Measurements from ENCODE around the gene HINT3. TPM values are rescaled to one million over a fixed set of nuclear protein-coding genes. Genes with fewer than 3 reads are reported as not detected.
A peak's percentile ranks its signal among the peaks of the same experiment; 100 is the strongest.

The HINT3 gene
- total and polyA plus RNA-seq, 9 donors, result 22.4 to 31.1 (median 27.0) TPM

GRCh38 chr6:125919618-125920017 is 37.0 kb upstream of the HINT3 start:
- H3K27ac ChIP-seq (ENCODE audit: low read length), result peak overlapping the region; percentile 60
- DNase-seq, result no peak
- peaks cover 6% of the 10 kb centered on the region for H3K4me1 ChIP-seq (ENCODE audit: control insufficient read depth, insufficient read depth, low read length)
- peaks cover 11% of the 10 kb centered on the region for H3K36me3 ChIP-seq (ENCODE audit: control insufficient read depth, insufficient read depth, low read length)
- no peaks in the 10 kb centered on the region for H3K27me3 ChIP-seq (ENCODE audit: control insufficient read depth, insufficient read depth, low read length)
- no CpG with 5 or more reads among the region's 3 CpGs for WGBS (ENCODE audit: insufficient coverage)
- H3K4me3 ChIP-seq (ENCODE audit: low read length), result no peak overlapping the region
- H3K9me3 ChIP-seq (replicated peaks; ENCODE audit: control insufficient read depth, low read depth, low read length), result no peaks in the 10 kb centered on the region

- Histone ChIP-seq H3K9me3 (replicated peaks; ENCODE audit: control insufficient read depth, low read depth, low read length) (no peaks in the 10 kb centered on the region), H3K4me1 (ENCODE audit: control insufficient read depth, insufficient read depth, low read length) (peaks cover 6% of the 10 kb centered on the region), H3K36me3 (ENCODE audit: control insufficient read depth, insufficient read depth, low read length) (peaks cover 11% of the 10 kb centered on the region), H3K4me3 (ENCODE audit: low read length) (no peak overlapping the region), H3K27me3 (ENCODE audit: control insufficient read depth, insufficient read depth, low read length) (no peaks in the 10 kb centered on the region), H3K27ac (ENCODE audit: low read length) (no peak overlapping the region)
- WGBS (ENCODE audit: insufficient coverage), result 97% methylated on average over 8 of the region's 8 CpGs
- no peak for DNase-seq
These were observed 34.2 kb upstream of the HINT3 start for GRCh38 chr6:125922322-125922860.

- Histone ChIP-seq H3K27ac (ENCODE audit: low read length) (no peak overlapping the region), H3K4me3 (ENCODE audit: low read length) (no peak overlapping the region), H3K36me3 (ENCODE audit: control insufficient read depth, insufficient read depth, low read length) (peaks cover 11% of the 10 kb centered on the region), H3K27me3 (ENCODE audit: control insufficient read depth, insufficient read depth, low read length) (no peaks in the 10 kb centered on the region), H3K4me1 (ENCODE audit: control insufficient read depth, insufficient read depth, low read length) (peaks cover 3% of the 10 kb centered on the region), H3K9me3 (replicated peaks; ENCODE audit: control insufficient read depth, low read depth, low read length) (no peaks in the 10 kb centered on the region)
- no CpG with 5 or more reads among the region's 4 CpGs for WGBS (ENCODE audit: insufficient coverage)
- DNase-seq, result no peak
These were observed 33.1 kb upstream of the HINT3 start for GRCh38 chr6:125923366-125923877.

GRCh38 chr6:125924169-125924568 is 32.4 kb upstream of the HINT3 start:
- Histone ChIP-seq H3K36me3 (ENCODE audit: control insufficient read depth, insufficient read depth, low read length) (peaks cover 11% of the 10 kb centered on the region), H3K4me1 (ENCODE audit: control insufficient read depth, insufficient read depth, low read length) (peaks cover 2% of the 10 kb centered on the region), H3K4me3 (ENCODE audit: low read length) (no peak overlapping the region), H3K27me3 (ENCODE audit: control insufficient read depth, insufficient read depth, low read length) (no peaks in the 10 kb centered on the region), H3K9me3 (replicated peaks; ENCODE audit: control insufficient read depth, low read depth, low read length) (no peaks in the 10 kb centered on the region), H3K27ac (ENCODE audit: low read length) (no peak overlapping the region)
- WGBS (ENCODE audit: insufficient coverage), result 100% methylated on average over 1 of the region's 2 CpGs
- DNase-seq, result no peak

GRCh38 chr6:125924697-125925358 is 31.7 kb upstream of the HINT3 start:
- no peak overlapping the region for H3K27ac ChIP-seq (ENCODE audit: low read length)
- H3K4me3 ChIP-seq (ENCODE audit: low read length), result no peak overlapping the region
- H3K36me3 ChIP-seq (ENCODE audit: control insufficient read depth, insufficient read depth, low read length), result peaks cover 11% of the 10 kb centered on the region
- DNase-seq, result no peak
- WGBS (ENCODE audit: insufficient coverage), result 80% methylated on average over 1 of the region's 2 CpGs
- no peaks in the 10 kb centered on the region for H3K9me3 ChIP-seq (replicated peaks; ENCODE audit: control insufficient read depth, low read depth, low read length)
- H3K4me1 ChIP-seq (ENCODE audit: control insufficient read depth, insufficient read depth, low read length), result no peaks in the 10 kb centered on the region
- no peaks in the 10 kb centered on the region for H3K27me3 ChIP-seq (ENCODE audit: control insufficient read depth, insufficient read depth, low read length)

GRCh38 chr6:125926711-125927110 is 29.9 kb upstream of the HINT3 start:
- no CpG with 5 or more reads among the region's 3 CpGs for WGBS (ENCODE audit: insufficient coverage)
- DNase-seq, result no peak

GRCh38 chr6:125927761-125928160 is 28.8 kb upstream of the HINT3 start:
- WGBS (ENCODE audit: insufficient coverage), result 46% methylated on average over 6 of the region's 7 CpGs
- no peaks in the 10 kb centered on the region for H3K4me1 ChIP-seq (ENCODE audit: control insufficient read depth, insufficient read depth, low read length)
- no peaks in the 10 kb centered on the region for H3K9me3 ChIP-seq (replicated peaks; ENCODE audit: control insufficient read depth, low read depth, low read length)
- no peak overlapping the region for H3K4me3 ChIP-seq (ENCODE audit: low read length)
- no peak overlapping the region for H3K27ac ChIP-seq (ENCODE audit: low read length)
- DNase-seq, result no peak
- no peaks in the 10 kb centered on the region for H3K27me3 ChIP-seq (ENCODE audit: control insufficient read depth, insufficient read depth, low read length)
- H3K36me3 ChIP-seq (ENCODE audit: control insufficient read depth, insufficient read depth, low read length), result peaks cover 2% of the 10 kb centered on the region

More at GRCh38 chr6:125926711-125927110, 29.9 kb upstream of the HINT3 start:
- Histone ChIP-seq H3K9me3 (replicated peaks; ENCODE audit: control insufficient read depth, low read depth, low read length) (no peaks in the 10 kb centered on the region), H3K27me3 (ENCODE audit: control insufficient read depth, insufficient read depth, low read length) (no peaks in the 10 kb centered on the region), H3K4me3 (ENCODE audit: low read length) (no peak overlapping the region), H3K4me1 (ENCODE audit: control insufficient read depth, insufficient read depth, low read length) (no peaks in the 10 kb centered on the region), H3K27ac (ENCODE audit: low read length) (no peak overlapping the region), H3K36me3 (ENCODE audit: control insufficient read depth, insufficient read depth, low read length) (peaks cover 4% of the 10 kb centered on the region)

GRCh38 chr6:125930765-125931418 is 25.7 kb upstream of the HINT3 start:
- Histone ChIP-seq H3K27me3 (ENCODE audit: control insufficient read depth, insufficient read depth, low read length) (no peaks in the 10 kb centered on the region), H3K9me3 (replicated peaks; ENCODE audit: control insufficient read depth, low read depth, low read length) (no peaks in the 10 kb centered on the region), H3K36me3 (ENCODE audit: control insufficient read depth, insufficient read depth, low read length) (no peaks in the 10 kb centered on the region), H3K4me3 (ENCODE audit: low read length) (no peak overlapping the region), H3K27ac (ENCODE audit: low read length) (no peak overlapping the region), H3K4me1 (ENCODE audit: control insufficient read depth, insufficient read depth, low read length) (no peaks in the 10 kb centered on the region)
- DNase-seq, result no peak
- WGBS (ENCODE audit: insufficient coverage), result 91% methylated on average over 1 of the region's 3 CpGs

GRCh38 chr6:125931733-125932450 is 24.7 kb upstream of the HINT3 start:
- no peaks in the 10 kb centered on the region for H3K4me1 ChIP-seq (ENCODE audit: control insufficient read depth, insufficient read depth, low read length)
- H3K9me3 ChIP-seq (replicated peaks; ENCODE audit: control insufficient read depth, low read depth, low read length), result no peaks in the 10 kb centered on the region
- no peaks in the 10 kb centered on the region for H3K36me3 ChIP-seq (ENCODE audit: control insufficient read depth, insufficient read depth, low read length)
- H3K27me3 ChIP-seq (ENCODE audit: control insufficient read depth, insufficient read depth, low read length), result no peaks in the 10 kb centered on the region
- no peak for DNase-seq
- 100% methylated on average over 1 of the region's 4 CpGs for WGBS (ENCODE audit: insufficient coverage)
- no peak overlapping the region for H3K4me3 ChIP-seq (ENCODE audit: low read length)
- no peak overlapping the region for H3K27ac ChIP-seq (ENCODE audit: low read length)

- Histone ChIP-seq H3K4me3 (ENCODE audit: low read length) (no peak overlapping the region), H3K4me1 (ENCODE audit: control insufficient read depth, insufficient read depth, low read length) (no peaks in the 10 kb centered on the region), H3K27ac (ENCODE audit: low read length) (no peak overlapping the region)
These were observed 24.1 kb upstream of the HINT3 start for GRCh38 chr6:125932451-125932795.

More at GRCh38 chr6:125932451-125932795, 24.1 kb upstream of the HINT3 start:
- Histone ChIP-seq H3K27me3 (ENCODE audit: control insufficient read depth, insufficient read depth, low read length) (no peaks in the 10 kb centered on the region), H3K9me3 (replicated peaks; ENCODE audit: control insufficient read depth, low read depth, low read length) (no peaks in the 10 kb centered on the region), H3K36me3 (ENCODE audit: control insufficient read depth, insufficient read depth, low read length) (no peaks in the 10 kb centered on the region)
- DNase-seq, result no peak
